HepG2 (cell line): Measurements from ENCODE around the gene PDE9A. TPM values are rescaled to one million over a fixed set of nuclear protein-coding genes. Genes with fewer than 3 reads are reported as not detected.
A peak's percentile ranks its signal among the peaks of the same experiment; 100 is the strongest.

Experiments
- ATAD3A ChIP-seq: sonication (generic); formaldehyde crosslinking; IDR thresholded peaks from 2 replicates; pipeline ENCODE4 v1.4.0; 2020; ENCODE audit warnings: missing genetic modification reagents
- CBX1 ChIP-seq: IDR thresholded peaks from one replicate; pipeline ENCODE4 v1.6.1; 2016; ENCODE audit warnings: antibody characterized with exemption, low read depth
- EEA1 ChIP-seq: sonication (generic); formaldehyde crosslinking; IDR thresholded peaks from 2 replicates; pipeline ENCODE4 v1.5.1; 2020; ENCODE audit warnings: mild to moderate bottlenecking, missing genetic modification reagents, borderline replicate concordance
- JUND ChIP-seq: sonication (generic); formaldehyde crosslinking; IDR thresholded peaks from 2 replicates; pipeline ENCODE4 v1.8.0; 2022; ENCODE audit warnings: mild to moderate bottlenecking, missing genetic modification reagents
- KLF11 ChIP-seq: IDR thresholded peaks from 2 replicates; pipeline ENCODE4 v1.6.1; 2016; ENCODE audit warnings: missing compliant biosample characterization
- MAF1 ChIP-seq: sonication (generic); formaldehyde crosslinking; IDR thresholded peaks from 2 replicates; pipeline ENCODE4 v1.5.0; 2020; ENCODE audit warnings: missing genetic modification reagents, borderline replicate concordance
- MED1 ChIP-seq: sonication (generic); formaldehyde crosslinking; IDR thresholded peaks from 2 replicates; pipeline ENCODE4 v1.4.0; 2020; ENCODE audit warnings: missing genetic modification reagents
- NR2F2 ChIP-seq: IDR thresholded peaks from 2 replicates; pipeline ENCODE4 v1.6.1; 2012; ENCODE audit warnings: low read depth, inconsistent platforms, borderline replicate concordance
- RAD21 ChIP-seq: fragments of 450-650 bp; formaldehyde crosslinking; IDR thresholded peaks from 2 replicates; pipeline ENCODE4 v1.5.0; 2020; ENCODE audit warnings: mild to moderate bottlenecking
- RBM39 ChIP-seq: fragments of 200-400 bp; formaldehyde crosslinking; IDR thresholded peaks from one replicate; pipeline ENCODE4 v1.6.1; 2018; ENCODE audit warnings: antibody characterized with exemption, mild to moderate bottlenecking, low read depth, low read length; ENCODE audit not compliant: poor library complexity, severe bottlenecking
- SOX13 ChIP-seq, 3 experiments: fragments of 450-650 bp in 1 of 3; sonication (generic) in 1 of 3; formaldehyde crosslinking in 1 of 3; IDR thresholded peaks in 2 of 3; conservative IDR thresholded peaks in 1 of 3; 2 replicates each; pipeline versions ENCODE4 v1.5.0 to v1.6.1; 2016 to 2020; ENCODE audit warnings: antibody characterized with exemption in 1 of 3, mild to moderate bottlenecking in 1 of 3, missing compliant biosample characterization in 1 of 3, missing genetic modification reagents in 1 of 3, moderate library complexity in 1 of 3
- SP1 ChIP-seq, 2 experiments: fragments of 450-650 bp in 1 of 2; sonication (generic) in 1 of 2; formaldehyde crosslinking in 1 of 2; IDR thresholded peaks; 2 replicates each; pipeline versions ENCODE4 v1.4.0 to v1.6.1; 2016 to 2020; ENCODE audit warnings: missing genetic modification reagents in 1 of 2
- SRSF9 ChIP-seq: fragments of 200-400 bp; formaldehyde crosslinking; IDR thresholded peaks from 2 replicates; pipeline ENCODE4 v1.6.1; 2018; ENCODE audit warnings: borderline replicate concordance, mild to moderate bottlenecking, low read depth, low read length; ENCODE audit not compliant: insufficient read depth, poor library complexity, severe bottlenecking
- SSRP1 ChIP-seq: IDR thresholded peaks from 2 replicates; pipeline ENCODE4 v1.6.1; 2016; ENCODE audit warnings: control low read depth
- ZNF121 ChIP-seq: sonication (generic); formaldehyde crosslinking; IDR thresholded peaks from 2 replicates; pipeline ENCODE4 v1.5.0; 2020; ENCODE audit warnings: mild to moderate bottlenecking, missing genetic modification reagents
- ZNF225 ChIP-seq: sonication (generic); formaldehyde crosslinking; IDR thresholded peaks from 2 replicates; pipeline ENCODE4 v1.4.0; 2020; ENCODE audit warnings: mild to moderate bottlenecking, missing genetic modification reagents
- ZNF350 ChIP-seq: sonication (generic); formaldehyde crosslinking; IDR thresholded peaks from 2 replicates; pipeline ENCODE4 v1.4.0; 2020; ENCODE audit warnings: mild to moderate bottlenecking, low read depth, missing genetic modification reagents, borderline replicate concordance
- ZNF629 ChIP-seq: sonication (generic); formaldehyde crosslinking; conservative IDR thresholded peaks from 2 replicates; pipeline ENCODE4 v1.5.0; 2020; ENCODE audit warnings: missing genetic modification reagents
- ZNF644 ChIP-seq: IDR thresholded peaks from 2 replicates; pipeline ENCODE4 v1.6.1; 2016; ENCODE audit warnings: low read depth
- ZNF891 ChIP-seq: sonication (generic); formaldehyde crosslinking; IDR thresholded peaks from 2 replicates; pipeline ENCODE4 v1.5.0; 2020; ENCODE audit warnings: mild to moderate bottlenecking, missing genetic modification reagents
- ZSCAN21 ChIP-seq: sonication (generic); formaldehyde crosslinking; IDR thresholded peaks from 2 replicates; pipeline ENCODE4 v1.8.0; 2022; ENCODE audit warnings: mild to moderate bottlenecking, missing genetic modification reagents, moderate library complexity, borderline replicate concordance
- polyA plus RNA-seq, 8 experiments: library from polyadenylated mRNA; depleted of rRNA in 3 of 8; stranded (reverse) in 7 of 8; unstranded in 1 of 8; fragments of >200 nt; fragmentation: Illumina TruSeq in 4 of 8; extraction: Trizol in 4 of 8; gene quantifications; 2 replicates each; pipeline versions ENCODE4 v1.2.1 to v1.2.3, GENCODE V29; 2011 to 2016; ENCODE audit warnings: low read depth in 4 of 8, missing spikeins in 1 of 8, mixed read lengths in 1 of 8; ENCODE audit not compliant: insufficient read depth in 1 of 8
- total RNA-seq, 5 experiments: library from RNA; depleted of rRNA; stranded (reverse); fragments of >200 nt; fragmentation: Illumina TruSeq; extraction: Trizol; gene quantifications; 2 replicates each; pipeline ENCODE4 v1.2.3, GENCODE V29; 2016; ENCODE audit warnings: low read depth in 1 of 5
- TF ChIP-seq, protein P1 (sequence below): sonication (generic); formaldehyde crosslinking; IDR thresholded peaks from 2 replicates; pipeline ENCODE4 v1.8.0; 2023; ENCODE audit warnings: mild to moderate bottlenecking, missing genetic modification reagents
- TF ChIP-seq, protein P2 (sequence below): sonication (generic); formaldehyde crosslinking; IDR thresholded peaks from 2 replicates; pipeline ENCODE4 v1.8.1; 2023; ENCODE audit warnings: missing genetic modification reagents, mild to moderate bottlenecking, borderline replicate concordance
- TF ChIP-seq, protein P3 (sequence below): sonication (generic); formaldehyde crosslinking; IDR thresholded peaks from 2 replicates; pipeline ENCODE4 v1.4.0; 2020; ENCODE audit warnings: missing genetic modification reagents, mild to moderate bottlenecking, borderline replicate concordance
- TF ChIP-seq, protein P4 (sequence below): sonication (generic); formaldehyde crosslinking; IDR thresholded peaks from 2 replicates; pipeline ENCODE4 v1.5.1; 2020; ENCODE audit warnings: mild to moderate bottlenecking, missing genetic modification reagents, borderline replicate concordance

The PDE9A gene
- total and polyA plus RNA-seq, 2 of the 13 experiments (the other 11 are each of a cell fraction or from before 2014, with no cell fraction given), result 4.6 to 19.7 TPM

DNA sequence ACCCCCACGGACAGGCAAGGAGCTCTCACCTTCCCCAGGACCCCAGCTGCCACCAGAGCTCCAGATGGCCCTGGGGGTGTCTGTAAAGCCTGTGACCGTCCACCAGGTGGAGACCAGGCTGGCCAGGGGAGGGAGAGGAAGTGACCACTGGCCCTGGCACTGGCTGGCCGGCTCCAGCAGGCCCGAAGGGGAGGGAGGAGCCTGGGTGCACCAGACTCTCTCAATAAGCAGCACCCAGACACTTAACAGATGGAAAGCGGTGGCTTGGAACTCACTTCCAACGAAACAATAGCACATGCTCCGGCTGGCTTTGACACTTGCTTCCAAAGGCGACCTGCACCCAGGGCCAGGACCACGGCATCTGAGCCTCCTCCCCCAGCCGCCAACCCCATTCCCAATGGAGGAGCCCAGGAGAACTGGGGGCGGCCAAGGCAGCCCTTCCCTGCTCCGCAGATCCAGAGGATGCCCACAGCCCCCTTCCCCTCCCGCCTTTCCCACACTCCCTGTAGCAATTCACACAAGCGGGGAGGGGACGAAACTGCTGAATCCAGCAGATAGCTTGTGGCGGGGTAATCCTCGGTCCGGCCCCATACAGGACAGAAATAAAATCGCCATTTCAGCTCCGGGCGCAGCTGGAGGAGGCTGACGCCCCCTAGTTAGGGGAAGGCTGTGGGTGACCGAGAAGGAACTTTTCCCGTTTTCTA lies 742 bp upstream of the PDE9A start (continued):
- TF ChIP-seq, protein P1, sequence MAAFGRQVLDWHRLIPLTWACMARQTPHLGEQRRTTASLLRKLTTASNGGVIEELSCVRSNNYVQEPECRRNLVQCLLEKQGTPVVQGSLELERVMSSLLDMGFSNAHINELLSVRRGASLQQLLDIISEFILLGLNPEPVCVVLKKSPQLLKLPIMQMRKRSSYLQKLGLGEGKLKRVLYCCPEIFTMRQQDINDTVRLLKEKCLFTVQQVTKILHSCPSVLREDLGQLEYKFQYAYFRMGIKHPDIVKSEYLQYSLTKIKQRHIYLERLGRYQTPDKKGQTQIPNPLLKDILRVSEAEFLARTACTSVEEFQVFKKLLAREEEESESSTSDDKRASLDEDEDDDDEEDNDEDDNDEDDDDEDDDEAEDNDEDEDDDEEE, result peak; percentile 86; the same call in 1 of the 2 replicates
- TF ChIP-seq JUND (CRISPR knock-in tag) (no peak), ZNF891 (CRISPR knock-in tag) (no peak), RAD21 (CRISPR knock-in tag) (peak; percentile 84), KLF11 (CRISPR knock-in tag) (no peak), ZNF121 (no peak), SSRP1 (no peak), RBM39 (peak; percentile 21), NR2F2 (no peak), ZNF644 (CRISPR knock-in tag) (no peak), ZNF350 (peak; percentile 23; the same call in 1 of the 2 replicates), MAF1 (no peak), ZNF225 (CRISPR knock-in tag) (0 out of 2 replicates have a peak, but pooled peaks have one; percentile 16), SRSF9 (no peak), EEA1 (no peak), ZNF629 (CRISPR knock-in tag) (no peak), ZSCAN21 (peak; percentile 78), ATAD3A (CRISPR knock-in tag) (no peak), SP1 (IDR thresholded peaks at IDR 0.05) (no peak), SP1 (CRISPR knock-in tag; IDR thresholded peaks at IDR 0.05) (peak; percentile 35; the same call in 1 of the 2 replicates), SOX13 (IDR thresholded peaks at IDR 0.05) (no peak), SOX13 (CRISPR knock-in tag; conservative IDR thresholded peaks at IDR 0.05 in 1 of 2, IDR thresholded peaks at IDR 0.05 in 1 of 2) (0 out of 4 replicates have a peak, but pooled peaks of 1 of the 2 experiments have one; percentile 15), CBX1 (no peak), MED1 (CRISPR knock-in tag) (0 out of 2 replicates have a peak, but pooled peaks have one; percentile 13)
- TF ChIP-seq, protein P2, sequence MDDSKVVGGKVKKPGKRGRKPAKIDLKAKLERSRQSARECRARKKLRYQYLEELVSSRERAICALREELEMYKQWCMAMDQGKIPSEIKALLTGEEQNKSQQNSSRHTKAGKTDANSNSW (CRISPR knock-in tag), result no peak
- TF ChIP-seq, protein P3, sequence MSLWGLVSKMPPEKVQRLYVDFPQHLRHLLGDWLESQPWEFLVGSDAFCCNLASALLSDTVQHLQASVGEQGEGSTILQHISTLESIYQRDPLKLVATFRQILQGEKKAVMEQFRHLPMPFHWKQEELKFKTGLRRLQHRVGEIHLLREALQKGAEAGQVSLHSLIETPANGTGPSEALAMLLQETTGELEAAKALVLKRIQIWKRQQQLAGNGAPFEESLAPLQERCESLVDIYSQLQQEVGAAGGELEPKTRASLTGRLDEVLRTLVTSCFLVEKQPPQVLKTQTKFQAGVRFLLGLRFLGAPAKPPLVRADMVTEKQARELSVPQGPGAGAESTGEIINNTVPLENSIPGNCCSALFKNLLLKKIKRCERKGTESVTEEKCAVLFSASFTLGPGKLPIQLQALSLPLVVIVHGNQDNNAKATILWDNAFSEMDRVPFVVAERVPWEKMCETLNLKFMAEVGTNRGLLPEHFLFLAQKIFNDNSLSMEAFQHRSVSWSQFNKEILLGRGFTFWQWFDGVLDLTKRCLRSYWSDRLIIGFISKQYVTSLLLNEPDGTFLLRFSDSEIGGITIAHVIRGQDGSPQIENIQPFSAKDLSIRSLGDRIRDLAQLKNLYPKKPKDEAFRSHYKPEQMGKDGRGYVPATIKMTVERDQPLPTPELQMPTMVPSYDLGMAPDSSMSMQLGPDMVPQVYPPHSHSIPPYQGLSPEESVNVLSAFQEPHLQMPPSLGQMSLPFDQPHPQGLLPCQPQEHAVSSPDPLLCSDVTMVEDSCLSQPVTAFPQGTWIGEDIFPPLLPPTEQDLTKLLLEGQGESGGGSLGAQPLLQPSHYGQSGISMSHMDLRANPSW (CRISPR knock-in tag), result no peak
- TF ChIP-seq, protein P4, sequence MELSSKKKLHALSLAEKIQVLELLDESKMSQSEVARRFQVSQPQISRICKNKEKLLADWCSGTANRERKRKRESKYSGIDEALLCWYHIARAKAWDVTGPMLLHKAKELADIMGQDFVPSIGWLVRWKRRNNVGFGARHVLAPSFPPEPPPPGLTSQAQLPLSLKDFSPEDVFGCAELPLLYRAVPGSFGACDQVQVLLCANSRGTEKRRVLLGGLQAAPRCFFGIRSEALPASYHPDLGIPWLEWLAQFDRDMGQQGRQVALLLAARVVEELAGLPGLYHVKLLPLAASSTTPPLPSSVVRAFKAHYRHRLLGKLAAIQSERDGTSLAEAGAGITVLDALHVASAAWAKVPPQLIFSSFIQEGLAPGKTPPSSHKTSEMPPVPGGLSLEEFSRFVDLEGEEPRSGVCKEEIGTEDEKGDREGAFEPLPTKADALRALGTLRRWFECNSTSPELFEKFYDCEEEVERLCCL (CRISPR knock-in tag), result no peak
